Measurements from ENCODE around the gene ENTPD2. TPM values are rescaled to one million over a fixed set of nuclear protein-coding genes. Genes with fewer than 3 reads are reported as not detected.

Gene ENTPD2
- total RNA-seq, 1 experiment from 2014 or later: 32.5 TPM

DNA sequence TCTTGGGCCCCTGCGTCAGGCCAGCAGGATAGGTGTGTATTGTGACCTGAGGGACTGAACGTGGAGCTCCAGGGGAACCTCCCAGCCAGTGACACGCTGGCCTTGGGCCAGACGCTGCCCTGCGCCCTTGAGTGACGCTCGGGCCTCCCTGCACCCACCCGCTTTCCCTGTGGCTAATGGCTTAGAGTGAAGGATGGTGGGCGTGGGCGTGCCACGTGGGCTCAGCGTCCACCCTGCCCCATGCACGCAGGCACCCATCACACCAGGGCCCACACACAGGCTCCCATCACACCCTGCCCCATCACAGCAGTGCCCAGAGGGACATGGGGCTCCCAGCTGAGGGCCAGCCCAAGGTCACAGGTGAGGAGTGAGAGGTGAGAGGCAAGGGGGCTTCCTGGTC, 16.8 kb downstream of the ENTPD2 start:
- Histone ChIP-seq H3K9me3 (ENCODE audit: control insufficient read depth in 1 of 2, insufficient read depth in 1 of 2, low read depth in 1 of 2, low read length in 2 of 2) (no peaks in the 10 kb centered on the region), H3K27me3 (ENCODE audit: insufficient read depth, low read length) (no peaks in the 10 kb centered on the region), H2AFZ (ENCODE audit: low read depth, low read length, poor library complexity, severe bottlenecking) (no peak overlapping the region), H3K79me2 (ENCODE audit: insufficient read depth, low read length) (no peaks in the 10 kb centered on the region), H3K9me2 (ENCODE audit: insufficient read depth) (no peaks in the 10 kb centered on the region), H3K4me1 (ENCODE audit: control insufficient read depth in 1 of 2, insufficient read depth in 2 of 2, low read length in 2 of 2) (peaks cover 9 to 17% of the 10 kb centered on the region in 2 experiments; a peak in 3 of 4 replicates), H3K4me2 (ENCODE audit: low read length) (no peak overlapping the region), H3K36me3 (ENCODE audit: control insufficient read depth in 1 of 2, insufficient read depth in 2 of 2, low read length in 2 of 2) (peaks cover 3 to 7% of the 10 kb centered on the region in 2 experiments; a peak in 2 of 4 replicates), H3K9ac (ENCODE audit: low read length) (no peak overlapping the region), H3K4me3 (replicated peaks in 1 of 2; ENCODE audit: low read depth in 1 of 2, low read length in 2 of 2) (no peak overlapping the region), H4K20me1 (ENCODE audit: insufficient read depth) (no peaks in the 10 kb centered on the region), H3K27ac (ENCODE audit: low read depth, low read length) (no peak overlapping the region)
- TF ChIP-seq REST (IDR thresholded peaks at IDR 0.05; ENCODE audit: low read depth): no peak
- TF ChIP-seq RAD21 (IDR thresholded peaks at IDR 0.05; ENCODE audit: low read depth): no peak
- TF ChIP-seq ATF3 (IDR thresholded peaks at IDR 0.05): no peak
- no peak for TF ChIP-seq TCF7L2 (IDR thresholded peaks at IDR 0.05; ENCODE audit: borderline replicate concordance, extremely low read depth, insufficient read depth, insufficient read length)
- no peak for TF ChIP-seq EGR1 (IDR thresholded peaks at IDR 0.05; ENCODE audit: low read depth)
- no peak for TF ChIP-seq CBX3 (IDR thresholded peaks at IDR 0.05; ENCODE audit: low read depth)
- no peak for TF ChIP-seq CEBPB (IDR thresholded peaks at IDR 0.05; ENCODE audit: low read depth)
- RAD21 ChIA-PET (ENCODE audit: low non-redundant PET in 1 of 2, low total read pairs in 2 of 2, uncharacterized antibody in 2 of 2, unreplicated experiment in 2 of 2): no interaction called here
- intact Hi-C loops (cut with micrococcal nuclease): loop anchor here (5.0 kb wide), 1 partner anchor 195 kb away; the partner anchor contains the start of gene AJM1
- no TSS peak for BruUV-seq (replicated peaks)
- ATAC-seq: no peak
- CTCF ChIA-PET: interaction anchor here (0.9 to 4.0 kb wide), 4 partner anchors 9 to 89 kb away, joined by 3 to 109 read pairs (median 4); partner anchors contain the start of gene NPDC1
- no peak for DNase-seq (ENCODE audit: low read depth, low spot score)
- POLR2A ChIA-PET: no interaction called here

Measured in HCT116 (cell line).